GM18858 (cell line): Measurements from ENCODE around the gene IFTAP.
"Not testable (repeated sequence)": the region's sequence is repeated elsewhere in the genome, so short reads cannot be mapped to it uniquely, and the experiment has no call there.

ENCODE experiments used
- ATAC-seq: cut with Tn5 transposase; IDR thresholded peaks from one replicate; pipeline ENCODE4 v1.9.1; 2021; ENCODE audit not compliant: unreplicated experiment

The IFTAP gene

GRCh38 chr11:36594316-36594989 lies at the start of gene IFTAP:
IFTAP (plus strand) TSS chr11:36594502; CDS start chr11:36610104, 15,602 bp downstream.
- ATAC-seq: peak; percentile 71

- no peak for ATAC-seq
Measured at GRCh38 chr11:36550385-36551115, 43.8 kb upstream of the IFTAP start.

GRCh38 chr11:36557390-36557789 lies 36.9 kb upstream of the IFTAP start:
- not testable (repeated sequence) for ATAC-seq

GRCh38 chr11:36557991-36558390 lies 36.3 kb upstream of the IFTAP start:
- peak; percentile 9 for ATAC-seq

GRCh38 chr11:36558571-36559413 lies 35.5 kb upstream of the IFTAP start:
- peak; percentile 93 for ATAC-seq

- ATAC-seq: peak; percentile 56
Measured at GRCh38 chr11:36564376-36565030, 29.8 kb upstream of the IFTAP start.

GRCh38 chr11:36565031-36565610 lies 29.2 kb upstream of the IFTAP start:
- ATAC-seq: no peak

- no peak for ATAC-seq
Measured at GRCh38 chr11:36566407-36567053, 27.8 kb upstream of the IFTAP start.

GRCh38 chr11:36567694-36568093 lies 26.6 kb upstream of the IFTAP start, which contains the start of gene RAG1:
RAG1 (plus strand) TSS chr11:36568007; CDS start chr11:36573305, 5,298 bp downstream.
- no peak for ATAC-seq

- ATAC-seq: no peak
Measured at GRCh38 chr11:36569095-36569494, 25.2 kb upstream of the IFTAP start.

GRCh38 chr11:36574486-36574885 lies 19.8 kb upstream of the IFTAP start:
- ATAC-seq: no peak

GRCh38 chr11:36577373-36577772 lies 16.9 kb upstream of the IFTAP start:
- ATAC-seq: no peak

- no peak for ATAC-seq
Measured at GRCh38 chr11:36577859-36578258, 16.4 kb upstream of the IFTAP start.

- ATAC-seq: no peak
Measured at GRCh38 chr11:36578458-36578857, 15.8 kb upstream of the IFTAP start.

GRCh38 chr11:36581536-36581935 lies 12.8 kb upstream of the IFTAP start:
- ATAC-seq: no peak

- no peak for ATAC-seq
Measured at GRCh38 chr11:36583667-36584066, 10.6 kb upstream of the IFTAP start.

- ATAC-seq: no peak
Measured at GRCh38 chr11:36586543-36586942, 7.8 kb upstream of the IFTAP start.

- ATAC-seq: no peak
Measured at GRCh38 chr11:36588099-36588498, 6.2 kb upstream of the IFTAP start.

GRCh38 chr11:36590513-36590912 lies 3.8 kb upstream of the IFTAP start:
- ATAC-seq: no peak

- no peak for ATAC-seq
Measured at GRCh38 chr11:36591433-36591832, 2.9 kb upstream of the IFTAP start.
